GM12891 (cell line): Measurements from ENCODE around the gene CORO2B.

ENCODE experiments used
- DNase-seq: peaks from one replicate; pipeline ENCODE4 v3.0.0; 2011; ENCODE audit warnings: low spot score; ENCODE audit not compliant: insufficient read length
- FAIRE-seq: peaks from 2 replicates; lab custom pipeline; 2011; peaks lifted over from hg19 to GRCh38; lab: Jason Lieb, UNC
- PAX5 ChIP-seq: IDR thresholded peaks from 2 replicates; pipeline ENCODE4 v1.6.1; 2011; ENCODE audit warnings: low read length, moderate library complexity, mild to moderate bottlenecking; ENCODE audit not compliant: insufficient read depth, severe bottlenecking
- POLR2A ChIP-seq: IDR thresholded peaks from 2 replicates; pipeline ENCODE4 v1.6.1; 2011; ENCODE audit warnings: low read depth, low read length, control low read depth
- POLR2AphosphoS5 ChIP-seq: IDR thresholded peaks from 2 replicates; pipeline ENCODE4 v1.6.1; 2011; ENCODE audit warnings: low read depth, low read length, control low read depth
- POU2F2 ChIP-seq: IDR thresholded peaks from 2 replicates; pipeline ENCODE4 v1.6.1; 2011; ENCODE audit warnings: low read depth, mild to moderate bottlenecking, control low read depth, low read length, moderate library complexity
- SPI1 ChIP-seq: IDR thresholded peaks from 2 replicates; pipeline ENCODE4 v1.6.1; 2011; ENCODE audit warnings: low read depth, low read length, control low read depth
- TAF1 ChIP-seq: IDR thresholded peaks from 2 replicates; pipeline ENCODE4 v1.6.1; 2011; ENCODE audit warnings: low read depth, low read length, control low read depth

CORO2B gene

DNA sequence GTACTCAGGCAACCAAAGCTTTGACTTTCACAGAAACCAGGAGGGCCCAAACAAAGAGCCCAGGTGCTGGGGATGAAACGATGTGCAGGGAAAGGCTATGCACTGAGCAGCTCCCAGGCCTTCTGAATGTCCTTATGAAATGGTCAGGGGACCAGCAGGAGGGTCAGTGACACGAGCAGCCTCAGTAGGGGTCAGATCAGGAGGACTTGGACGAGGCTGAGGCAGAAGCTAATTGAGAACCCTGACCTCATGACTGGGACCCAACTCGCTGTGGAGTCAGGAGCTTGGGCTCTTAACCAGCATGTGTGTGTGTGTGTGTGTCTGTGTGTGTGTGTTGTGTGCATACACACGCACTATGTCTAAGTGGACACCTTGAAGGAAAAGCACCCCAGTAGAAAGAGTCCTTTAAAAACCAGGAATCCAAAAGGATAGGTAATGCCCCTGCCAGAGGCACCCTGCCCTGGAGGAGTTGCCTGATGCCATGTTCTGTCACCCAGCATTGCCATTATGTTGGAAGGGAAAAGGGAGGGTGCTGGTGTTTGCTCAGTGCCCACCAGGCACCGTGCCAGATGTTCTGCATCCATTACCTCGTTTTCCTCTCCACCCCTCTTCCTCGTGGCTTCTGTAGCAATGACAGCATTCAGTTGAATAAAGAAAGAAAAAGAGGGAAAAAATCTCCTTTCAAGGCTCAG is 50.9 kb downstream of the CORO2B start:
- FAIRE-seq: no peak
- TF ChIP-seq POLR2AphosphoS5: no peak
- DNase-seq: no peak

DNA sequence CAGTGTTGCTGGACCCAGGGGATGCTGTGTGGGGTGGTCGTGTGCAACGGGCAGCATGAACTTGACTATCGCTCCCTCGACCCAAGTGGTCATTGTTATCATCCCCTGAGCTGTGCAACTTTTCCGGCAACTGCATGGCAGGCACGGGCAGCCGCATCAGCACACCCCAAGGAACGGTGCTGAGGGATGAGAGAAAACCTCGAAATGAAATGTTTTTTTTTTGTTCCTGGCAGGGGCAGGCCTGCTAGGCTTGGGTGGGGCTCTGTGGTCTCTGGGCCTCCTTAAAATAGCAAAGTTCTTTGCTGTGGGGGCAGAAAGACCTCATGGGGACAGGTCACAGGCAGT is 51.4 kb downstream of the CORO2B start:
- TF ChIP-seq PAX5 (no peak), POU2F2 (no peak), POLR2AphosphoS5 (no peak), TAF1 (no peak), SPI1 (no peak), POLR2A (no peak)
- DNase-seq (no peak), FAIRE-seq (no peak)

GRCh38 chr15:68630836-68631235 is 52.0 kb downstream of the CORO2B start:
- TF ChIP-seq POU2F2 (no peak), POLR2A (no peak), POLR2AphosphoS5 (no peak), PAX5 (no peak), SPI1 (no peak), TAF1 (no peak)
- DNase-seq: no peak
- no peak for FAIRE-seq

GRCh38 chr15:68631601-68632051 is 52.8 kb downstream of the CORO2B start:
- DNase-seq (no peak), FAIRE-seq (no peak)
- TF ChIP-seq POLR2A (no peak), POLR2AphosphoS5 (no peak), SPI1 (no peak), TAF1 (no peak), PAX5 (no peak), POU2F2 (no peak)

- DNase-seq: no peak
- TF ChIP-seq PAX5 (no peak), SPI1 (no peak), TAF1 (no peak), POLR2A (no peak), POU2F2 (no peak), POLR2AphosphoS5 (no peak)
- FAIRE-seq: no peak
Measured at GRCh38 chr15:68632101-68632500, 53.3 kb downstream of the CORO2B start.

DNA sequence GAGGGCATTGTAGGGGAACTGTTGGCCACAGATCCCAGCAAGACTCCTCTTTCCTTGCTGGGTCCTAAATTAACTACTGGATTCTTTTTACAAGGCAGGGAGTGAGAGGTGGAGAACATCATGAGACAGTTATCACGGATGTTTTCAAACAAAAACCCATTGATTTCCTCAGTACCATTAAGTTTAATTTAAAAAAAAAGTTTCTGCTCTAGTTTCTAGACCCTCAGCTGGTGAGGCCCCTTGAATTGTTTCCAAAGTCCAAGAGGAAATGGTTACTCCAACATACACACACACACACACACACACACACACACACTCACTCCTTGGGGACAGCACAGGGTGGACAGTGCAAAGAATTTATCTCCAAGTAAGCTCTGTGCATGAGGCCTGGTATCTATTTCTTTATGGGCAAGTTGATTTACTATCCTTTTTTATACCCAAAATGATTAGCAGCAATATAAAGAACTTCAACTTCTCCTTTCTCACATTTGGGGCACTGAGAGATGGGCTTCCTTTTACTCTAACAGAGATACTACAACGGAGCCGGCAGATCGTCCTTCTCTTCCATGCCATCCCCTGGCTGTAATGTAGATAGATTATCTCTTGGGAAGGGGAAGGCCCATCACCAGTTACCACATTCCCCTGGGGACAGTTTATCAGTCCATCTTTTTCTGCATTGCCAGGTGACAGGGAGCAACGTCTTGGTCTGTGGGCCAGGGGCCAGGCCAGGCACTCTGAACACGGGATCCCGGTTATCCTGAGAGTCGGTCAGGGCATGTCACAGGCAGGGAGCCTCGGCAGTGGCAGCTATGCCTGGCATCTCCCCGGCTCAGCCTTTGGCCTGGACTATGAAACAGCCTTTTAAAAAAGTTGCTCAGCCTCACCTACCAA is 54.7 kb downstream of the CORO2B start:
- no peak for TF ChIP-seq POU2F2
- TF ChIP-seq POLR2A: no peak
- no peak for TF ChIP-seq SPI1
- no peak for TF ChIP-seq POLR2AphosphoS5
- TF ChIP-seq TAF1: no peak
- no peak for TF ChIP-seq PAX5
- DNase-seq: no peak
- FAIRE-seq: no peak

DNA sequence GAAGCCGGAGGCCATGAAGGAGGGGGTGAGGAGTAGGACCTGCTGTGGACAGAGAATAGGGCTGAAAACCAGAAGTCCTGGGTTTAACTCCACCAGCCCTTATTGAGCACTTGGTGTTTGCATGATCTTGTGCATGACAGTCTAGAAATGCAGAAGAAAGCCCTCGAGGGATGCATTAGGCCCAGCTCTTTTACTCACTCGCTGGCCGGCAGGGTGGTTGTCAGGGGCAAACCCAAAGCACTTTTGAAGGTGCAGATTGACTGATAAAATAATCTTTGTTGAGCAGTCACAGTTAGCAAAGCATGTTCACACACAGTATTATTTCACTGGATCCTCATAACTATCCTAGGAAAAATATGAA is 55.3 kb downstream of the CORO2B start:
- DNase-seq: no peak
- TF ChIP-seq POLR2AphosphoS5 (no peak), TAF1 (no peak), SPI1 (no peak)
- no peak for FAIRE-seq

DNA sequence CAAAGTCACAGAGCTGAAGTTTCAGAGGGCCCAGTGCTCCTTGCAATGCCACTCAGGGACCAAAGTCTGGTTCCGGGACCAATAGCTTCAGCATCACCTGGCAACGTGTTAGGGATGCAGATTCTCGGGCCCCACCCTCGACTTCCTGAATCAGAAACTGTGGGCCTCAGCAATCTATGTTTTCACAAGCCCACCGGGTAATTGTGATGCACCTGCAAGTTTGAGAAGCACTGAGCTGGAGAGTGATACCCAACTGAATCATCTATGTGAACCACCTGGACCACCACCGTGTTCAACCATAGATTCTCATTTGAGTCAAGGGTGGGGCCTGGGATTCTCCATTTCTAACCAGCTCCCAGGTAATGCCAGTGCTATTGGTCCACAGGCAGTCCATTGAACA is 55.7 kb downstream of the CORO2B start:
- DNase-seq (no peak), FAIRE-seq (no peak)
- no peak for TF ChIP-seq TAF1
- no peak for TF ChIP-seq SPI1
- no peak for TF ChIP-seq POLR2AphosphoS5
- TF ChIP-seq POLR2A: no peak
- no peak for TF ChIP-seq PAX5
- TF ChIP-seq POU2F2: no peak

GRCh38 chr15:68635141-68635540 is 56.3 kb downstream of the CORO2B start:
- FAIRE-seq (no peak), DNase-seq (no peak)
- TF ChIP-seq POLR2AphosphoS5 (no peak), POLR2A (no peak), SPI1 (no peak), TAF1 (no peak), POU2F2 (no peak), PAX5 (no peak)

- no peak for FAIRE-seq
- TF ChIP-seq POLR2AphosphoS5 (no peak), POLR2A (no peak), POU2F2 (no peak), PAX5 (no peak), SPI1 (no peak), TAF1 (no peak)
- no peak for DNase-seq
Measured at GRCh38 chr15:68636256-68636655, 57.5 kb downstream of the CORO2B start.
